H1 (cell line): Measurements from ENCODE around the gene BSND. TPM values are rescaled to one million over a fixed set of nuclear protein-coding genes. Genes with fewer than 3 reads are reported as not detected.

Source experiments
- CREB1 ChIP-seq: IDR thresholded peaks from 2 replicates; pipeline ENCODE4 v1.6.1; 2012; ENCODE audit warnings: inconsistent platforms
- CTCF ChIP-seq, 3 experiments: IDR thresholded peaks; 1 replicate in 2 of 3; 2 replicates in 1 of 3; pipeline versions ENCODE4 v1.5.1 to v1.6.1; 2011; ENCODE audit warnings: low read length in 3 of 3, mild to moderate bottlenecking in 3 of 3, inconsistent platforms in 2 of 3, low read depth in 1 of 3, moderate library complexity in 1 of 3; ENCODE audit not compliant: insufficient read depth in 1 of 3; ENCODE audit errors: control extremely low read depth in 1 of 3
- EP300 ChIP-seq, 2 experiments: IDR thresholded peaks; 1 replicate in 1 of 2; 2 replicates in 1 of 2; pipeline ENCODE4 v1.6.1; 2011 to 2012; ENCODE audit warnings: low read depth in 2 of 2, low read length in 2 of 2, mild to moderate bottlenecking in 2 of 2, borderline replicate concordance in 1 of 2, inconsistent platforms in 1 of 2, moderate library complexity in 1 of 2
- KDM1A ChIP-seq: fragments of 200-600, 300-600 bp; sonication (generic); IDR thresholded peaks from 2 replicates; pipeline ENCODE4 v1.7.1; 2016; ENCODE audit warnings: mild to moderate bottlenecking, low read length, borderline replicate concordance
- KDM5A ChIP-seq: fragments of 200-600 bp; IDR thresholded peaks from 2 replicates; pipeline ENCODE4 v1.7.1; 2012; ENCODE audit warnings: mild to moderate bottlenecking, low read length, inconsistent platforms, mixed read lengths
- MAFK ChIP-seq: IDR thresholded peaks from 2 replicates; pipeline ENCODE4 v1.6.1; 2012; ENCODE audit warnings: low read depth, mild to moderate bottlenecking, improper control_type of control experiment, low read length
- PHF8 ChIP-seq: fragments of 200-600 bp; sonication (generic); conservative IDR thresholded peaks from 2 replicates; pipeline ENCODE4 v1.7.1; 2012; ENCODE audit warnings: low read depth, mild to moderate bottlenecking, inconsistent platforms, low read length, moderate library complexity
- POLR2AphosphoS5 ChIP-seq: IDR thresholded peaks from 2 replicates; pipeline ENCODE4 v1.6.1; 2011; ENCODE audit warnings: low read depth, low read length
- SP1 ChIP-seq: IDR thresholded peaks from 2 replicates; pipeline ENCODE4 v1.6.1; 2011; ENCODE audit warnings: low read depth, low read length
- polyA plus RNA-seq, 7 experiments: library from polyadenylated mRNA; depleted of rRNA in 3 of 7; stranded (reverse) in 5 of 7; unstranded in 2 of 7; fragments of >200 nt in 5 of 7; fragments of 200-250 nt in 2 of 7; gene quantifications; 1 replicate in 5 of 7; 2 replicates in 1 of 7; 4 replicates in 1 of 7; pipeline versions ENCODE4 v1.2.1 to v1.2.3, GENCODE V29; 2011 to 2013; ENCODE audit warnings: missing spikeins in 2 of 7, mixed read lengths in 2 of 7
- total RNA-seq: library from RNA; stranded (reverse); fragmentation: NEBNext Ultra II Directional; extraction: Animal tissue kit (Norgen Biotek cat#: 25700); gene quantifications from 2 replicates; pipeline ENCODE4 v1.2.1, GENCODE V29; 2021

Gene BSND
- total and polyA plus RNA-seq, 2 of the 8 experiments (the other 6 are each of a cell fraction or from before 2014, with no cell fraction given), result 0.43 to 0.68 TPM

DNA sequence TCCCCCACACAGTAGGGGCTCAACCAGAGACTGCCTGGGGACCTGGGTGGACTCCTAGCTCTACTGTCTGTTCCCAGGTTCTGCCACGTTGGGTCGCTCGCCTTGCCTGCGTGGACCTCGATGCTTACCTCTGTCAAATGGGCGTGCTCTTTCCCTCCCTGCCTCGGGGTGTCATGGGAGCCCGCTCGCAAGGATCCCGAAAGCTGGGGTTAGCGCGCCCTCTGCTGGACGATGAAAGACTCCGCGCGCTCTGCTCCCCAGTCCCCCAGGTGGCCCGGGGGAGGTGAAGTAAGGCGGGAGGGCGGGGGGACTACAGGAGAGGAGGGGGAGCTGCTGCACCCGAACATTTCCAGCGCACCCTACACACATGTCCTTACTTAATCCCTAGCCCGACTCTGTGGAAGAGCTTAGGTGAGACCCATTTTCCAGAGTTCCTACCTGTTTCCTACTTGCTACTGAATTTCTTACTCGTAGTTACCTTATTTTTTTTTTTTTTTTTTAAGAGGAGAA lies 2.3 kb upstream of the BSND start (continued):
- TF ChIP-seq CTCF (IDR thresholded peaks at IDR 0.05; ENCODE audit: control extremely low read depth in 1 of 3, insufficient read depth in 1 of 3, low read depth in 1 of 3, low read length in 3 of 3) (peak; percentile 78 to 95 (median 82)), EP300 (IDR thresholded peaks at IDR 0.05; ENCODE audit: borderline replicate concordance in 1 of 2, low read depth in 2 of 2, low read length in 2 of 2) (no peak), KDM5A (peak; percentile 31; the same call in 1 of the 2 replicates), POLR2AphosphoS5 (no peak), SP1 (no peak), KDM1A (0 out of 2 replicates have a peak, but pooled peaks have one; percentile 95), MAFK (no peak), PHF8 (no peak), CREB1 (no peak)
